Transverse colon (tissue), 4 donors: ENCODE data around the gene PRRC1. TPM values are rescaled to one million over a fixed set of nuclear protein-coding genes. Genes with fewer than 3 reads are reported as not detected.

Source experiments
- DNase-seq: peaks from one replicate; pipeline ENCODE4 v3.0.0-alpha.2; 2019
- H3K27ac ChIP-seq, 4 donors: fragments of 200-600 bp; sonication (generic); 2 replicates each; pipeline ENCODE4 v1.5.1; 2016 to 2018; ENCODE audit warnings: inconsistent platforms in 4 of 4
- H3K27me3 ChIP-seq: fragments of 200-600 bp; sonication (generic); 2 replicates; pipeline ENCODE4 v1.5.1; 2017; ENCODE audit warnings: inconsistent platforms
- H3K36me3 ChIP-seq, 4 donors: fragments of 200-600 bp; sonication (generic); 2 replicates each; pipeline ENCODE4 v1.5.1; 2017 to 2019; ENCODE audit warnings: inconsistent platforms in 4 of 4
- H3K4me1 ChIP-seq, 4 donors: fragments of 200-600 bp; sonication (generic); 2 replicates each; pipeline ENCODE4 v1.5.1; 2017 to 2020; ENCODE audit warnings: inconsistent platforms in 4 of 4
- H3K4me3 ChIP-seq, 4 donors: fragments of 200-600 bp; sonication (generic); 1 replicate in 1 of 4; 2 replicates in 3 of 4; pipeline versions ENCODE4 v1.5.1 to v1.6.1; 2017 to 2019; ENCODE audit warnings: inconsistent platforms in 4 of 4
- H3K9me3 ChIP-seq, 2 donors: fragments of 200-600 bp; sonication (generic); 2 replicates each; pipeline ENCODE4 v1.5.1; 2017 to 2019; ENCODE audit warnings: inconsistent platforms in 2 of 2
- EP300 ChIP-seq: sonication (generic); formaldehyde crosslinking; IDR thresholded peaks from one replicate; pipeline ENCODE4 v1.6.1; 2017; ENCODE audit warnings: antibody characterized with exemption, low read depth
- POLR2A ChIP-seq: fragments of 450-650 bp; IDR thresholded peaks from one replicate; pipeline ENCODE4 v1.6.1; 2016; ENCODE audit warnings: antibody characterized with exemption, mild to moderate bottlenecking, moderate library complexity
- POLR2AphosphoS5 ChIP-seq, 3 donors: sonication (generic); formaldehyde crosslinking; IDR thresholded peaks; one replicate each; pipeline ENCODE4 v1.6.1; 2016; ENCODE audit warnings: antibody characterized with exemption in 3 of 3
- WGBS, 2 donors: methylation state at CpG; one replicate each; pipeline ENCODE4 v1.1.5; 2018; ENCODE audit warnings: low coverage in 1 of 2; 5-methylcytosine and 5-hydroxymethylcytosine counted together
- in situ Hi-C, 4 donors: fragments of 200-750 bp; cut with MboI; loops; one replicate each; pipeline versions ENCODE4 v1.15.0 to v1.15.1; 2017; ENCODE audit warnings: low sequenced_read_pairs in 3 of 4, low pct_ligation_motif_present in 1 of 4, low pct_unique_long_range_greater_than_20kb in 1 of 4
- intact Hi-C: fragments of 100-400 bp; cut with DNase I; formaldehyde crosslinking; loops from one replicate; pipeline ENCODE4 v1.15.1; 2023; ENCODE audit warnings: low total_unique reads
- total RNA-seq, 4 donors: library from RNA; depleted of rRNA; stranded (reverse); fragments of >200 nt; gene quantifications; one replicate each; pipeline ENCODE4 v1.1.0, GENCODE V29; 2016
- TF ChIP-seq, protein P1 (sequence below), 5 experiments: fragments of 200-600 bp in 3 of 5; fragments of 450-650 bp in 2 of 5; sonication (generic) in 3 of 5; IDR thresholded peaks; 1 replicate in 2 of 5; 2 replicates in 3 of 5; pipeline ENCODE4 v1.5.1; 2016 to 2017; ENCODE audit warnings: antibody characterized with exemption in 5 of 5, inconsistent platforms in 3 of 5, mild to moderate bottlenecking in 2 of 5, moderate library complexity in 1 of 5

PRRC1 gene
- total RNA-seq, result 10 to 100 TPM; 11.2 to 56.0 (median 29.4) TPM

DNA sequence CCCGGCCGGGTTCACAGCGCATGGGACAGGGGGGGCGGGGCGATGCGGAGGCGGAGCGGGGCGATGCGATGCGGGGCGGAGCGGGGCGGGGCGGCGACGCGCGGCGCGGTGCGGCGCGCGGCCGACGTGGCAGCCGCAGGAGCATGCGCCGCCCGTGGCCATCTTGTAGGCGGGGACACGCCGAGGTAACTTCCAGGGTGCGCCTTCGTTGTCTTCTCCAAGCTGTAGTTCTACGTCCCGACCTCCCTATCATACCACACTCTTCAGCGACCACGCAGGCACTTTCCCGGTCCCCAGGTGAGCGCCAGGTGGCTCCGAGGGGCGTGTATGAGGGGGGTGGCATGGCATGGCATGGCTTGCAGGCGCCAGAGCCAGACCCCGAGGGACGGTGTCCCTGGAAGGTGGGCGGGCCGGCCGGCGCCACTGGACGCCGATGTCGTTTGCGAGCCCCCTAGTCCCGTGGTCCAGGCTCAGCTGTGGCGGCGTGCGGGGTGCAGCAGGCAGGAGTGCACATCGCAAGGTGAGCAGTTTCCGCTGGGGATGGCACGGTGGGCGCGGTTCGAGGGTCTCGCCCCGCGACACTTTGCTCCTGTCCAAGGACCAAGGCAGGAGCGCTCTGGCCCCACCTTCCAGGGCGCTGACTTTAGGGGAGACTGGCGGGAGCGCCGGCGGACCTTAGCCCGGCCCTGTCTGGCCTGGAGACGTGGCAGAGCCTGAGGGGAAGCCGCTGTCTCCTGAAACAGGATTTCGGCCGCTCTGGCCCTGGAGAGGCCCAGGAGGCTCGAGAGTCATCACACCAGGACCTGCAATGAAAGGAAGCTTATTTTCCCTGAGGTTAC, at the start of gene PRRC1:
Gene PRRC1 (plus strand): TSS at position 161 of the 839 bp plus-strand sequence. CDS start 5,840 bp downstream, outside the sequence.
- intact Hi-C loops, result no loop called here
- Histone ChIP-seq H3K4me1 (peaks cover 8 to 17% (median 10%) of the 10 kb centered on the region in 4 donors), H3K9me3 (peaks cover 0 to 4% of the 10 kb centered on the region in 2 donors), H3K27me3 (no peaks in the 10 kb centered on the region), H3K27ac (peak within 1 kb of the TSS; percentile 88 to 93 (median 92)), H3K36me3 (peaks cover 0 to 16% (median 0%) of the 10 kb centered on the region in 4 donors), H3K4me3 (peak within 1 kb of the TSS; percentile 68 to 99 (median 81))
- no peak for TF ChIP-seq EP300
- peak; percentile 80 to 89 (median 85) for TF ChIP-seq POLR2AphosphoS5 (IDR thresholded peaks at IDR 0.05)
- peak; percentile 77 for TF ChIP-seq POLR2A
- TF ChIP-seq, protein P1, sequence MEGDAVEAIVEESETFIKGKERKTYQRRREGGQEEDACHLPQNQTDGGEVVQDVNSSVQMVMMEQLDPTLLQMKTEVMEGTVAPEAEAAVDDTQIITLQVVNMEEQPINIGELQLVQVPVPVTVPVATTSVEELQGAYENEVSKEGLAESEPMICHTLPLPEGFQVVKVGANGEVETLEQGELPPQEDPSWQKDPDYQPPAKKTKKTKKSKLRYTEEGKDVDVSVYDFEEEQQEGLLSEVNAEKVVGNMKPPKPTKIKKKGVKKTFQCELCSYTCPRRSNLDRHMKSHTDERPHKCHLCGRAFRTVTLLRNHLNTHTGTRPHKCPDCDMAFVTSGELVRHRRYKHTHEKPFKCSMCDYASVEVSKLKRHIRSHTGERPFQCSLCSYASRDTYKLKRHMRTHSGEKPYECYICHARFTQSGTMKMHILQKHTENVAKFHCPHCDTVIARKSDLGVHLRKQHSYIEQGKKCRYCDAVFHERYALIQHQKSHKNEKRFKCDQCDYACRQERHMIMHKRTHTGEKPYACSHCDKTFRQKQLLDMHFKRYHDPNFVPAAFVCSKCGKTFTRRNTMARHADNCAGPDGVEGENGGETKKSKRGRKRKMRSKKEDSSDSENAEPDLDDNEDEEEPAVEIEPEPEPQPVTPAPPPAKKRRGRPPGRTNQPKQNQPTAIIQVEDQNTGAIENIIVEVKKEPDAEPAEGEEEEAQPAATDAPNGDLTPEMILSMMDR (IDR thresholded peaks at IDR 0.05), result no peak
- 0% methylated on average over 50 of the region's 80 CpGs; no CpG with 5 or more reads in 1 of the 2 donors for WGBS, 2 donors
- in situ Hi-C loops, result no loop called here
- DNase-seq, result peak; percentile 89

DNA sequence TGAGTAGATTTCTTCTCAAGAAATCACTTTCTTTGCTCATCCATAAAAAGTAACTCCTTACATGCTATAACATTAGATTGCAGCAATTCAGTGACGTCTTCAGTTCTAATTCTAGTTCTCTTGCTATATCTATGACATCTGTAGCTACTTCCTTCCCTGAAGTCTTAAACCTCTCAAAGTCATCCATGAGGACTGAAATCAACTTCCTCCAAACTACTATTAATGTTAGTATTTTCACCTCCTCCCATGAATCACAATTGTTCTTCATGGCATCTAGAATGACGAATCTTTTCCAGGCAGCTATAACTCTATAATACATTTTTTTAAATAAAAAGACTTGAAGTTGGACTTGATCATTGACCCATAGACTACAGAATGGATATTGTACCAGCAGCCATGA, 46.2 kb upstream of the PRRC1 start:
- Histone ChIP-seq H3K9me3 (no peaks in the 10 kb centered on the region), H3K36me3 (no peaks in the 10 kb centered on the region), H3K4me1 (no peaks in the 10 kb centered on the region), H3K27ac (no peak overlapping the region), H3K4me3 (no peak overlapping the region), H3K27me3 (peaks cover 7% of the 10 kb centered on the region)
- in situ Hi-C loops (no loop called here), intact Hi-C loops (no loop called here)
- TF ChIP-seq, protein P1 (IDR thresholded peaks at IDR 0.05), result no peak
- no peak for TF ChIP-seq POLR2AphosphoS5 (IDR thresholded peaks at IDR 0.05)
- TF ChIP-seq POLR2A, result no peak
- TF ChIP-seq EP300, result no peak
- WGBS, 2 donors, result 69% methylated on average over 2 of the region's 2 CpGs
- no peak for DNase-seq

DNA sequence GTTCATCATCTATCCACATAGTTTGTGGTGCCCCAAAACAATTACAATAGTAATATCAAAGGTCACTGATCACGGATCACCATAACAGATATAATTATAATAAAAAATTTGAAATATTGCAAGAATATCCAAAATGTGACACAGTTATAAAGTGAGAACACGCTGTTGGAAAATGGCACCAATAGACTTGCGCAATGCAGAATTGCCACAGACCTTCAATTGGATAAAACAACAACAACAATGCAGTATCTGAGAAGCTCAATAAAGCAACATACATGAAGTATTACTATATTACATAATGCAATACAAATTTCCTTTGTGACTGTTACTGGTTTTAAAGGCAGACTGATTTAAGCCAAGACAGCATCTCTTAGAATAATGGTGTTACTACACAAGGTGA, 44.7 kb upstream of the PRRC1 start:
- Histone ChIP-seq H3K36me3 (no peaks in the 10 kb centered on the region), H3K27me3 (peaks cover 7% of the 10 kb centered on the region), H3K9me3 (no peaks in the 10 kb centered on the region), H3K4me3 (no peak overlapping the region), H3K4me1 (no peaks in the 10 kb centered on the region), H3K27ac (no peak overlapping the region)
- no peak for DNase-seq
- intact Hi-C loops (no loop called here), in situ Hi-C loops (no loop called here)
- WGBS, 2 donors, result 91 to 92% methylated on average over 2 to 3 of the region's 3 CpGs
- TF ChIP-seq POLR2A, result no peak
- no peak for TF ChIP-seq EP300
- TF ChIP-seq, protein P1 (IDR thresholded peaks at IDR 0.05), result no peak
- no peak for TF ChIP-seq POLR2AphosphoS5 (IDR thresholded peaks at IDR 0.05)

DNA sequence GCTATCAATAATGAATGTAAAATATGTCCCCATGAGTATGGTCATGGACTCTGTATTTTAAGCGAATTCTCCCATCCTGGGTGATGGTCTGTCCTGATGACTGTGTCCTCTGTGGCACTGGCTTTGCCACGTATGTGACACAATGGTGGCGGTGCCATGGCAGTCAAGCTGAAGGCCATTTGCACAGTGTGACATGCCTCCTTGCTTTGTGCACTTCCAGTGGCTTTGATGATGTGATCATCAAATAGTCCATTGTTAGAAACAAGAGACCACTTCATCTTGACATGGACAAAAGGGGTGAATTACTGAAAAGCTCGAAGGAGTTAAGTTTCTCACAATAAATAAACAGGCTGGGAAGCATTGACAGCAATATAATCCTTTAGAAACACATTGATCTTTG, 31.0 kb upstream of the PRRC1 start:
- TF ChIP-seq EP300 (no peak), POLR2A (no peak), POLR2AphosphoS5 (IDR thresholded peaks at IDR 0.05) (no peak)
- TF ChIP-seq, protein P1 (IDR thresholded peaks at IDR 0.05), result no peak
- WGBS, 2 donors, result 82 to 90% methylated on average over 4 of the region's 4 CpGs
- H3K4me3 ChIP-seq, result no peak overlapping the region
- H3K36me3 ChIP-seq, result no peaks in the 10 kb centered on the region
- no peaks in the 10 kb centered on the region for H3K27me3 ChIP-seq
- no peak overlapping the region for H3K27ac ChIP-seq
- H3K9me3 ChIP-seq, result no peaks in the 10 kb centered on the region
- peaks cover 0 to 5% (median 0%) of the 10 kb centered on the region in 4 donors for H3K4me1 ChIP-seq
- no peak for DNase-seq
- intact Hi-C loops, result no loop called here
- in situ Hi-C loops, result loop anchor here in 2 of 4 donors (10.0 to 25.0 kb wide), 2 partner anchors 174 to 192 kb away; partner anchors contain the start of gene MEGF10 (in 1 of the 2)
